Activated CD8-positive, alpha-beta T cell treated with anti-CD3 and anti-CD28 coated beads for 36 hours (primary cell): ENCODE results near the gene IL17B. TPM values are rescaled to one million over a fixed set of nuclear protein-coding genes. Genes with fewer than 3 reads are reported as not detected.

ENCODE experiments used
- ATAC-seq: fragments of 200-7000 bp; cut with Tn5 transposase; one replicate; pipeline ENCODE4 v1.10.0; 2021; ENCODE audit warnings: mild to moderate bottlenecking, moderate library complexity
- CTCF ChIA-PET: fragments of 350-600 bp; sonication (Branson Sonifier 250); formaldehyde crosslinking; loops from one replicate; lab custom pipeline; 2021; ENCODE audit warnings: antibody characterized with exemption; lab: Charles Lee
- POLR2A ChIA-PET: fragments of 350-600 bp; sonication (Branson Sonifier 250); formaldehyde crosslinking; loops from one replicate; lab custom pipeline; 2021; ENCODE audit warnings: antibody characterized with exemption; lab: Charles Lee
- DNase-seq: peaks from one replicate; pipeline ENCODE4 v3.0.0-alpha.2; 2020
- H3K27ac Mint-ChIP-seq: one replicate; pipeline ENCODE4 v1.8.0; 2021; ENCODE audit warnings: mild to moderate bottlenecking, mixed read lengths
- H3K27me3 Mint-ChIP-seq: one replicate; pipeline ENCODE4 v1.8.0; 2021; ENCODE audit warnings: mixed read lengths
- H3K36me3 Mint-ChIP-seq: one replicate; pipeline ENCODE4 v1.8.0; 2021; ENCODE audit warnings: low read depth, mixed read lengths
- H3K4me1 Mint-ChIP-seq: one replicate; pipeline ENCODE4 v1.8.0; 2021; ENCODE audit warnings: low read depth, mixed read lengths
- H3K4me3 Mint-ChIP-seq: one replicate; pipeline ENCODE4 v1.8.0; 2021; ENCODE audit warnings: mild to moderate bottlenecking, moderate library complexity, mixed read lengths
- H3K9me3 Mint-ChIP-seq: one replicate; pipeline ENCODE4 v1.8.0; 2021; ENCODE audit warnings: mixed read lengths
- intact Hi-C: fragments of 100-400 bp; cut with micrococcal nuclease; formaldehyde crosslinking; loops from one replicate; pipeline ENCODE4 v1.10.0; 2022
- total RNA-seq, 2 experiments: library from RNA; stranded (reverse); gene quantifications; one replicate each; pipeline ENCODE4 v1.2.3, GENCODE V29; 2021
- TF ChIP-seq, protein P1 (sequence below): fragments of 200-600 bp; IDR thresholded peaks from one replicate; pipeline ENCODE4 v1.8.0; 2022; ENCODE audit warnings: antibody characterized with exemption, mild to moderate bottlenecking

The IL17B gene
- total RNA-seq, 2 experiments from 2014 or later = not detected

DNA sequence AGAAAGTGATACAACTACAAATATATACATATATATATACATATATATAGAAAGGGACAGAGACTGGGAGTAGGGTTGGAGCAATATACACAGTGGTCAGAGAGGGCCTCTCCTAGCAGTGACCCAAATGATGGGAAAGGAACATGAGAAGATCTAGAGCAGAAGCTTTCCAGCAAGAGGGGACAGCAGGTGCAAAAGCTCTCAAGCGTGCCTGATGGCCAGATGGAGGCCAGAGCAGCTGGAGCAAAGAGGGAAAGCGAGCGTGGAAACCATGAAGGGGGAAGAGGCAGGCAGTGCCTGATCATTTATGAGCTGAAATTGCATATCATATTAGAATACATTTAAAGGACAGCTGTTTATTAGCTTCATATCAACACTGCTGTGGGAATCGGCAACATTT, 41.4 kb downstream of the IL17B start:
- Mint-ChIP-seq H3K27me3 (no peaks in the 10 kb centered on the region), H3K4me1 (no peaks in the 10 kb centered on the region), H3K4me3 (no peak overlapping the region), H3K27ac (no peak overlapping the region), H3K36me3 (no peaks in the 10 kb centered on the region), H3K9me3 (no peaks in the 10 kb centered on the region)
- POLR2A ChIA-PET = no interaction called here
- TF ChIP-seq, protein P1, sequence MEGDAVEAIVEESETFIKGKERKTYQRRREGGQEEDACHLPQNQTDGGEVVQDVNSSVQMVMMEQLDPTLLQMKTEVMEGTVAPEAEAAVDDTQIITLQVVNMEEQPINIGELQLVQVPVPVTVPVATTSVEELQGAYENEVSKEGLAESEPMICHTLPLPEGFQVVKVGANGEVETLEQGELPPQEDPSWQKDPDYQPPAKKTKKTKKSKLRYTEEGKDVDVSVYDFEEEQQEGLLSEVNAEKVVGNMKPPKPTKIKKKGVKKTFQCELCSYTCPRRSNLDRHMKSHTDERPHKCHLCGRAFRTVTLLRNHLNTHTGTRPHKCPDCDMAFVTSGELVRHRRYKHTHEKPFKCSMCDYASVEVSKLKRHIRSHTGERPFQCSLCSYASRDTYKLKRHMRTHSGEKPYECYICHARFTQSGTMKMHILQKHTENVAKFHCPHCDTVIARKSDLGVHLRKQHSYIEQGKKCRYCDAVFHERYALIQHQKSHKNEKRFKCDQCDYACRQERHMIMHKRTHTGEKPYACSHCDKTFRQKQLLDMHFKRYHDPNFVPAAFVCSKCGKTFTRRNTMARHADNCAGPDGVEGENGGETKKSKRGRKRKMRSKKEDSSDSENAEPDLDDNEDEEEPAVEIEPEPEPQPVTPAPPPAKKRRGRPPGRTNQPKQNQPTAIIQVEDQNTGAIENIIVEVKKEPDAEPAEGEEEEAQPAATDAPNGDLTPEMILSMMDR = no peak
- DNase-seq (no peak), ATAC-seq (no peak)
- CTCF ChIA-PET = no interaction called here
- intact Hi-C loops = no loop called here

- Mint-ChIP-seq H3K9me3 (no peaks in the 10 kb centered on the region), H3K27ac (no peak overlapping the region), H3K36me3 (no peaks in the 10 kb centered on the region), H3K4me3 (no peak overlapping the region), H3K4me1 (no peaks in the 10 kb centered on the region), H3K27me3 (no peaks in the 10 kb centered on the region)
- intact Hi-C loops = no loop called here
- ChIA-PET CTCF (interaction anchor here (1.0 to 3.8 kb wide), 7 partner anchors 13 to 101 kb away, joined by 3 to 11 read pairs (median 3); no protein-coding TSS in a partner anchor), POLR2A (interaction anchor here (2.0 kb wide), 1 partner anchor 11 kb away, joined by 8 read pairs; the partner anchor contains the start of gene GRPEL2)
- DNase-seq (no peak), ATAC-seq (no peak)
- TF ChIP-seq, protein P1 = no peak
These were observed 45.2 kb downstream of the IL17B start for GRCh38 chr5:149333711-149334443.

- Mint-ChIP-seq H3K4me3 (no peak overlapping the region), H3K27ac (no peak overlapping the region), H3K27me3 (no peaks in the 10 kb centered on the region), H3K4me1 (no peaks in the 10 kb centered on the region), H3K36me3 (no peaks in the 10 kb centered on the region), H3K9me3 (no peaks in the 10 kb centered on the region)
- intact Hi-C loops = no loop called here
- ChIA-PET POLR2A (no interaction called here), CTCF (interaction anchor here (2.0 to 2.1 kb wide), 2 partner anchors 39 to 44 kb away, joined by 5 to 9 read pairs; no protein-coding TSS in a partner anchor)
- TF ChIP-seq, protein P1 = no peak
- ATAC-seq (no peak), DNase-seq (no peak)
These were observed 50.9 kb downstream of the IL17B start for GRCh38 chr5:149328177-149328576.

DNA sequence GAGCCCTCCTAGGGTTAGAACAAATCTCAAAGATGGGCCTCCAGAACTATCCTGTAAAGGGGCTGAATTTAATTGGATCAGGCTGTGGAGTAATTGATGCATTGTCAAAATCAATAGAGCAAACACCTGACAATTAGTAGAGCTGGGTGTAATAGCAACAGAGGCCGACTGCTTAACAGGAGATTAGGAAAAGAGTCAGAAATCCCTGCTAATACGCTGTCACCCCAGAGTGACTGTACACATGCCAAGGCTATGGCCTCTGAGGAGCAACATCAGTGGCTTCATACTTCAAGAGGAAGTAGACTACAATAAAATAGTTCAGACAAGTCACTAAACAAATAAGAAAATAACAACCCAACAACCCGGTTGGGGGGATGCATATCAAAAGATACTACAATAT, 52.5 kb downstream of the IL17B start:
- Mint-ChIP-seq H3K27me3 (no peaks in the 10 kb centered on the region), H3K9me3 (no peaks in the 10 kb centered on the region), H3K4me3 (no peak overlapping the region), H3K27ac (no peak overlapping the region), H3K4me1 (no peaks in the 10 kb centered on the region), H3K36me3 (no peaks in the 10 kb centered on the region)
- TF ChIP-seq, protein P1 = no peak
- ChIA-PET POLR2A (interaction anchor here (1.3 kb wide), 1 partner anchor 19 kb away, joined by 7 read pairs; the partner anchor contains the start of gene GRPEL2), CTCF (interaction anchor here (1.2 to 2.1 kb wide), 4 partner anchors 9 to 116 kb away, joined by 3 to 9 read pairs (median 6); no protein-coding TSS in a partner anchor)
- no peak for DNase-seq
- intact Hi-C loops = no loop called here
- ATAC-seq = no peak

DNA sequence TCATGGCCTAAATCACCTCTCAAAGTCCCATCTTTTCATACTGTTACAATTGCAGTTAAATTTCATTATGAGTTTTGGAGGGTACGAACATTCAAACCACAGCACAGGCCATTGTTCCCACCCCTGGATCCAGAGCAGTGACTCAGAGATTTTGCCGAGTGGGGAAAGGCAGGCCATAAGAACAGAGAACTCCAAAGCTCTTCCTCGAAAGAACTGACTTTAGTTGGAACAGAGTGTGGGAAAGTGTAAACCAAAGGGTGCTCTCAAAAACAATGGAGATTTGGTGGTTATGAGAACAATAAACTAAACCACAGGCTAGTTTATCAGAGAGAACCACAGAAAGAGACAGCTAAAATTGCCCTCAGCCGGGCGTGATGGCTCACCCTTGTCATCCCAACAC, 53.2 kb downstream of the IL17B start:
- H3K4me3 Mint-ChIP-seq = no peak overlapping the region
- DNase-seq (no peak), ATAC-seq (no peak)
- intact Hi-C loops = no loop called here
- H3K27ac Mint-ChIP-seq = no peak overlapping the region
- H3K9me3 Mint-ChIP-seq = no peaks in the 10 kb centered on the region
- POLR2A ChIA-PET = interaction anchor here (1.3 kb wide), 1 partner anchor 19 kb away, joined by 7 read pairs; the partner anchor contains the start of gene GRPEL2
- TF ChIP-seq, protein P1 = no peak
- CTCF ChIA-PET = interaction anchor here (1.2 to 10.1 kb wide), 5 partner anchors 9 to 183 kb away, joined by 3 to 145 read pairs (median 4); no protein-coding TSS in a partner anchor
- H3K4me1 Mint-ChIP-seq = no peaks in the 10 kb centered on the region
- H3K27me3 Mint-ChIP-seq = no peaks in the 10 kb centered on the region
- no peaks in the 10 kb centered on the region for H3K36me3 Mint-ChIP-seq
